Stimulated activated CD4-positive, alpha-beta T cell treated with anti-CD3 and anti-CD28 coated beads, Interleukin-1b, Interleukin-23, amount 100 ng/mL, for 1 hour (primary cell): ENCODE data around the gene ITIH6.

Experiments
- DNase-seq, 2 donors: peaks; one replicate each; pipeline ENCODE4 v3.0.0-alpha.2; 2020; ENCODE audit warnings: low read depth in 2 of 2

The ITIH6 gene

DNA sequence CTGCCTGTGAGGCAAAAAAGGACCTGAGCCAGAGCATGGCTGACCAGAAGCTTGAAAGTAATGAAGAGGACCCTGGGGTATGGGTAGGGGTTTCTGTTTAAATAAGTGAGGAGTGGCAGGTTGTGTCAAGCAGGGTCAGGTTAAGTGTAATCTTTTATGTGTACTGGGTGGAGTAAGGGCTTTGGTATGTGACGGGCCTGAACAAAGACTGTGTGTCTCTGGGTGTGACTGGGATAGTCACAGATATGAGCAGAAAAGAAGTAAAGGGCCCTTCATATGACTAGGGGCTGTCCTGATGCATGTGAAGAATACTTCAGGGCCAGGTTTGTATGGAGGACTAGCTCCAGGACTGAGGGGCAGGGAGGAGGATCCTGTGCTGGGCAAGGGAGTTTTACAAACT, 82.4 kb downstream of the ITIH6 start:
- DNase-seq = no peak

- DNase-seq = no peak
Observed at GRCh38 chrX:54714424-54714823, 83.6 kb downstream of the ITIH6 start.

- no peak for DNase-seq
Observed at GRCh38 chrX:54711735-54712134, 86.3 kb downstream of the ITIH6 start.

DNA sequence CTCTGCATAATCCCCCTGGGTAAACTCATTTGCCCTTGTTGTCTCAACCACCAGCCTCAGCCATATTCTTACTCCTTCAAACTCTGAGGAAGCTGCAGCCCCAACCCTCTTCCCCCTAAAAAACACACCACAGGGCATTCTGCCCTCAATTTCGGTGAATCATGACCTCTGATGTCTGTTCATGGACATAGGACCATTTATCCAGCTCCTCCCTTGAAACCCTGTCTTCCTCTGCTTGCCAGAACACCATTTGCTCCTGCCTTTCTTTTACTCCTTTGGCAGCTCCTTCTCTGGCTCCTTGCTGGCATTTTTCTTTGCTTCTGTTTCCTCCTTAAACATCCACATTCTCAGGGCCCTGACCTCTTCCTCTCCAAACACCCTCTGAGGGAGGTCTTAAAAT, 87.1 kb downstream of the ITIH6 start:
- no peak for DNase-seq

DNA sequence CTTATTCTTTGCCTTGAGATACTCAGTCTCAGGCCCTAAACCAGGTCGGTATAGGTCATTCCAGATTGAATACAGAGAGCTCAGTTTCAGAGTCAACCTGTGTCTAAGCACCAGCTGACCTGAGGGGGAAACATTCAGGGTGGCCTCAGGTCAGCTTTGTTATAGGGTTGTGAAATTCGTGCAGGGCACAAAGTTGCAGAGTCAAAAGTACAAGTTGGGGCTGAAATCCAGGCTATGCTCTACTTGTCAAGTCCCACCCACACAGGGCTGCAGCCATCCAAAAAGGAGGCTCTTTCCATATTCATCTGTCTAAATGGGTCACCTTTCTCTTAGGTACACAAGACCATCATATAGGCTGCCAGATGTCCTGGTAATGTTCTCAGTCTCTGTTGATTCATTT, 89.7 kb downstream of the ITIH6 start:
- no peak for DNase-seq
